ENCODE data around the gene SPG7. TPM values are rescaled to one million over a fixed set of nuclear protein-coding genes. Genes with fewer than 3 reads are reported as not detected.

SPG7 gene
- total and polyA plus RNA-seq, 9 of the 15 experiments (the other 6 are each of a cell fraction or from before 2014, with no cell fraction given), result 5.8 to 89.1 (median 49.4) TPM

GRCh38 chr16:89602952-89603590 lies 94.9 kb downstream of the SPG7 start:
- H2AFZ ChIP-seq (ENCODE audit: low read depth, low read length), result no peak overlapping the region
- H3K9ac ChIP-seq (ENCODE audit: insufficient read depth in 1 of 2, low read depth in 2 of 2, low read length in 2 of 2), result no peak overlapping the region
- H3K79me2 ChIP-seq (ENCODE audit: control insufficient read depth, insufficient read depth, low read length), result no peaks in the 10 kb centered on the region
- BruUV-seq (replicated peaks), result no TSS peak
- in situ Hi-C loops (cut with MboI) (no loop called here), intact Hi-C loops (cut with micrococcal nuclease) (loop anchor here (5.0 kb wide), 1 partner anchor 34 kb away; no protein-coding TSS in a partner anchor)
- ATAC-seq, result no peak
- no peaks in the 10 kb centered on the region for H3K9me3 ChIP-seq (replicated peaks; ENCODE audit: control insufficient read depth, insufficient read depth, low read depth, low read length)
- H3K27ac ChIP-seq (ENCODE audit: extremely low read depth, low read depth, low read length), result no peak overlapping the region
- no peaks in the 10 kb centered on the region for H3K27me3 ChIP-seq (ENCODE audit: control insufficient read depth in 2 of 2, insufficient read depth in 2 of 2, low read length in 2 of 2)
- peak; percentile 82 for TF ChIP-seq ZNF263 (CRISPR knock-in tag; IDR thresholded peaks at IDR 0.05; ENCODE audit: borderline replicate concordance)
- peak in 1 of 2 experiments; percentile 56; a peak in 1 of 4 replicates for TF ChIP-seq KDM1A (IDR thresholded peaks at IDR 0.05)
- no peak for TF ChIP-seq ZNF280B (CRISPR knock-in tag; IDR thresholded peaks at IDR 0.05)
- no peak for TF ChIP-seq SRSF9 (IDR thresholded peaks at IDR 0.05; ENCODE audit: borderline replicate concordance, low read depth, low read length)
- H3K4me1 ChIP-seq (replicated peaks in 1 of 2; ENCODE audit: control insufficient read depth in 2 of 2, insufficient read depth in 2 of 2, low read length in 2 of 2), result peaks cover 9 to 57% of the 10 kb centered on the region in 2 experiments; a peak in 4 of 5 replicates
- no peak for FAIRE-seq
- CTCF ChIA-PET (ENCODE audit: low intra/inter-chr PET ratio), result no interaction called here
- no peaks in the 10 kb centered on the region for H3K9me1 ChIP-seq (ENCODE audit: control insufficient read depth, insufficient read depth, low read length)
- no peak overlapping the region for H3K4me3 ChIP-seq
- POLR2A ChIA-PET, result interaction anchor here (0.7 kb wide), 1 partner anchor 296 kb away, joined by 3 read pairs; no protein-coding TSS in a partner anchor
- WGBS (ENCODE audit: insufficient coverage, low coverage, missing lambda C conversion rate), result 7% methylated on average over 5 of the region's 5 CpGs
- no peaks in the 10 kb centered on the region for H3K36me3 ChIP-seq (ENCODE audit: control insufficient read depth, insufficient read depth, low read length)
- H3K4me2 ChIP-seq (ENCODE audit: insufficient read depth, low read length), result no peak overlapping the region
- no peak for DNase-seq (ENCODE audit: extremely low read depth in 1 of 4, low spot score in 3 of 4)
- H4K20me1 ChIP-seq (replicated peaks; ENCODE audit: control insufficient read depth, insufficient read depth, low read length), result 0 out of 2 replicates have a peak, but pooled peaks cover 5% of the 10 kb centered on the region
